GM10266 (cell line): ENCODE measurements around the gene KCNK1.
"Not testable (repeated sequence)": the region's sequence is repeated elsewhere in the genome, so short reads cannot be mapped to it uniquely, and the experiment has no call there.

ENCODE experiments used
- DNase-seq: peaks from one replicate; pipeline ENCODE4 v3.0.0; 2012; ENCODE audit errors: extremely low spot score
- CTCF ChIP-seq: IDR thresholded peaks from 2 replicates; pipeline ENCODE4 v1.5.1; 2012; ENCODE audit warnings: mild to moderate bottlenecking, low read depth; ENCODE audit not compliant: control insufficient read depth, insufficient read depth; ENCODE audit errors: missing control alignments

The KCNK1 gene

GRCh38 chr1:233679591-233680373 lies 65.9 kb downstream of the KCNK1 start:
- DNase-seq: no peak
- TF ChIP-seq CTCF: no peak

DNA sequence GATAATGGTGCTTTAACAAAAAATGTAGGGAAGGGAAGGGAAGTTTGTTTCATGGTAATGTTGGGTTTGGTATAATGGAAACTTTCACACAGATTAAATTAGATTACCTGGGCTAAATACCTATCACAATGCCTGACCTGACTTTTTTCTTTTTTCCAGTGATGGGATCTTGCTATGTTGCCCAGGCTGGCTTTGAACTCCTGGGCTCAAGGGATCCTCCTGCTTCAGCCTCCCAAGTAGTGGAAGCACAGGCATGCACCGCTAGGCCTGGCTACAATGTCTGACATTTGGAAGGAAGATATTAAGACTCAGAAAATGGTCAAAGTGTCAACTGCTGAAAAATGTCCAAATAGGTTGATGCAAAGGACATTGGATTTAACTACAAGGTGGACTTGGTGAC lies 67.4 kb downstream of the KCNK1 start:
- no peak for TF ChIP-seq CTCF
- DNase-seq: no peak

GRCh38 chr1:233686653-233687052 lies 72.7 kb downstream of the KCNK1 start:
- not testable (repeated sequence) for DNase-seq

- no peak for TF ChIP-seq CTCF
- DNase-seq: no peak
Observed at GRCh38 chr1:233689017-233689747, 75.3 kb downstream of the KCNK1 start.

GRCh38 chr1:233689748-233690254 lies 75.9 kb downstream of the KCNK1 start:
- DNase-seq: no peak

DNA sequence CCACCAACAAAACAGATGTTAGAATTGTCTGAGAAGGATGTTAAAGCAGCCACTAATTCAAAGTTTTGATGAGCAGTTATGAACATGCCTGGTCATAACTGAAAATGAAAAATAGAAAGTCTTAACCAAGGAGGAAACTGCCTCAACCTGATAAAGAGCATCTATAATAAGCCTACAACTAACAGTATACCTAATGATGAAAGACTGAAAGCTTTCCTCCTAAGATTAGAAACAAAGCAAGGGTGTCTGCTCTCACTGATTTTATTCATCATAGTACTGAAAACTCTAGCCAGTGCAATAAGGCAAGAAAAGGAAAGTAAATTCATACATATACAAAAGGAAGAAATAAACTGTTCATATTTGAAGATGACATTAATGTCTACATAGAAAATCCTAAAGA lies 82.0 kb downstream of the KCNK1 start:
- no peak for DNase-seq
- no peak for TF ChIP-seq CTCF

More at GRCh38 chr1:233689748-233690254, 75.9 kb downstream of the KCNK1 start:
- TF ChIP-seq CTCF: no peak

DNA sequence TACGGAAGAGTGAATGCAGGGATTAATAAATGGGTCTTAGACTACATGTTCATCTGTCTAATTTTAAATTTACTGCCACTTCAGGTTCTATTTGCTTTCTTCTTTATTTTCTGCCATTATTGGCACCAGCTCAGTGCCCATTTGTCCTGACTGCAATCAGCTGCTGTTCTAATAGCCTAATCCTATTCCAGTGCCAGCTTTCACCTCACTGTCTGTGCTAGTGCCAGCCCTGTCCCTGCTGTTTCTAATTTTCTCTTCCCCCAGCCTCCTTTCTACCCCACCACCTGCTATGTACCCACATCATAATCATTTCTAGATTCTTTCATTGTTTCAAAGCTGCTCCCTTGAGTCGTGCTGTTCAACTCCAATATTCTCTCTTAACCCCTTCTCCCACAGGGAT lies 86.4 kb downstream of the KCNK1 start:
- TF ChIP-seq CTCF: no peak
- DNase-seq: no peak
